ENCODE measurements around the gene RSRC1.

RSRC1 gene

DNA sequence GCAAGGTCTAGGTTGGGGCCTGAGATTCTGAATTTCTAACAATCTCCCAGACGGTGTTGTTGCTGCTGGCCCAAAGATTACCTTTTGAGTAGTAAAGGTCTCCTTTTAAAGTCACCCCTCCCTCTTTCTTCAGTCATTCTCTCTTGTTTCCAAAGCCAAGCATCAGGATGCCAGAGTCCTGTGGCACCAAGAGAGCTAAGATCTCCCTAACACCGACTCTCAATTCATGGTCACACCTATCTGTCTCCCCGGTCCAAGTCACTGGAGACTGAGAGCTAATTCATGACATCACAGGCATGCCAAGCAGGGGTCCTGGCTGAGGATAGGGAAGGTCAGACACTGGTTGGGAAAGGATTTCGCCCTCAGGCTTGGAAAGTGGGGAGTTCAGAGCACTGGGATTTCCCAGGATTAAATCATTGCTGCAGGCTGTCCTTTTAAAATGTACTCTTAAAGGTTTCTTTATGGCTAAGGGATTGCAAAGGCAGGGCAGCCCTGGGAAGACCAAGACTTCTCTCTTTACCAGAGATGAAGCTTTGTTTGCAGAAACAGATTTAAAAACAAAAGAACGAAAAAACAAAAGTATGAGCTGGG, 11.0 kb upstream of the RSRC1 start:
- no peak overlapping the region for H3K9ac ChIP-seq (ENCODE audit: low read depth, low read length)
- ATAC-seq (ENCODE audit: insufficient read depth, low read depth): no peak
- H3K4me1 ChIP-seq (ENCODE audit: insufficient read depth, low read length): peaks cover 9% of the 10 kb centered on the region
- no peak overlapping the region for H3K4me3 ChIP-seq (ENCODE audit: low read depth in 1 of 2, low read length in 2 of 2)
- DNase-seq: no peak
- peaks cover 41% of the 10 kb centered on the region for H3K27me3 ChIP-seq (ENCODE audit: insufficient read depth, low read length, poor library complexity)
- no peaks in the 10 kb centered on the region for H3K9me3 ChIP-seq (ENCODE audit: insufficient read depth, low read length, severe bottlenecking)
- no peaks in the 10 kb centered on the region for H4K20me1 ChIP-seq (ENCODE audit: insufficient read depth, low read length)
- no peak overlapping the region for H3K27ac ChIP-seq (ENCODE audit: low read length)
- no peak overlapping the region for H3K4me2 ChIP-seq (ENCODE audit: insufficient read depth, low read length)
- TF ChIP-seq EZH2 (IDR thresholded peaks at IDR 0.05; ENCODE audit: borderline replicate concordance, low read depth, low read length, severe bottlenecking): no peak
- TF ChIP-seq, protein P1, sequence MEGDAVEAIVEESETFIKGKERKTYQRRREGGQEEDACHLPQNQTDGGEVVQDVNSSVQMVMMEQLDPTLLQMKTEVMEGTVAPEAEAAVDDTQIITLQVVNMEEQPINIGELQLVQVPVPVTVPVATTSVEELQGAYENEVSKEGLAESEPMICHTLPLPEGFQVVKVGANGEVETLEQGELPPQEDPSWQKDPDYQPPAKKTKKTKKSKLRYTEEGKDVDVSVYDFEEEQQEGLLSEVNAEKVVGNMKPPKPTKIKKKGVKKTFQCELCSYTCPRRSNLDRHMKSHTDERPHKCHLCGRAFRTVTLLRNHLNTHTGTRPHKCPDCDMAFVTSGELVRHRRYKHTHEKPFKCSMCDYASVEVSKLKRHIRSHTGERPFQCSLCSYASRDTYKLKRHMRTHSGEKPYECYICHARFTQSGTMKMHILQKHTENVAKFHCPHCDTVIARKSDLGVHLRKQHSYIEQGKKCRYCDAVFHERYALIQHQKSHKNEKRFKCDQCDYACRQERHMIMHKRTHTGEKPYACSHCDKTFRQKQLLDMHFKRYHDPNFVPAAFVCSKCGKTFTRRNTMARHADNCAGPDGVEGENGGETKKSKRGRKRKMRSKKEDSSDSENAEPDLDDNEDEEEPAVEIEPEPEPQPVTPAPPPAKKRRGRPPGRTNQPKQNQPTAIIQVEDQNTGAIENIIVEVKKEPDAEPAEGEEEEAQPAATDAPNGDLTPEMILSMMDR (IDR thresholded peaks at IDR 0.05; ENCODE audit: borderline replicate concordance, extremely low read depth, low read length, poor library complexity, severe bottlenecking): no peak
- H2AFZ ChIP-seq (ENCODE audit: low read depth, low read length): no peak overlapping the region
- H3K36me3 ChIP-seq (ENCODE audit: insufficient read depth, low read length): no peaks in the 10 kb centered on the region
- no peaks in the 10 kb centered on the region for H3K79me2 ChIP-seq (ENCODE audit: insufficient read depth, low read length)

DNA sequence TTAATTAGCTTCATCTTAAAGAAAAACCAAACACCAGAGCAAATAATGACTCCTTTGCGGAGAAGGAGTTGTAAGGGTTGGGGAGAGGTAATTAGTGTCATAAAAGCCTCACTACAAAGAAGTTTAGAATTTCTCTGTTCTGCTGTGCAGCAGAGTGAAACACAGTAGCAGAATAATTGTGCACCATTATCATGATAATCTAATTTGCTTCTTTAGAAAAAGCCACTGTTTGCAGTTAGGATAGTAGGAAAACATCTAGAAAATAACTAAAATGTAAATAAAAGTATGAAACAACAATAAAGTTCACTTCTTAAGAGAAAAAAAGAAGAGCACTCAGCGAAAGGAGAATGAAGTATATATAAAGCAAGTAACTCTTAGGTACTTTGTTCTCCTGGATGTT, 9.2 kb upstream of the RSRC1 start:
- H3K36me3 ChIP-seq (ENCODE audit: insufficient read depth, low read length): no peaks in the 10 kb centered on the region
- peaks cover 9% of the 10 kb centered on the region for H3K4me1 ChIP-seq (ENCODE audit: insufficient read depth, low read length)
- TF ChIP-seq EZH2 (IDR thresholded peaks at IDR 0.05; ENCODE audit: borderline replicate concordance, low read depth, low read length, severe bottlenecking): no peak
- TF ChIP-seq, protein P1 (IDR thresholded peaks at IDR 0.05; ENCODE audit: borderline replicate concordance, extremely low read depth, low read length, poor library complexity, severe bottlenecking): no peak
- no peak overlapping the region for H3K9ac ChIP-seq (ENCODE audit: low read depth, low read length)
- peaks cover 41% of the 10 kb centered on the region for H3K27me3 ChIP-seq (ENCODE audit: insufficient read depth, low read length, poor library complexity)
- H3K4me3 ChIP-seq (ENCODE audit: low read depth in 1 of 2, low read length in 2 of 2): no peak overlapping the region
- H3K4me2 ChIP-seq (ENCODE audit: insufficient read depth, low read length): no peak overlapping the region
- ATAC-seq (ENCODE audit: insufficient read depth, low read depth): no peak
- no peaks in the 10 kb centered on the region for H3K79me2 ChIP-seq (ENCODE audit: insufficient read depth, low read length)
- no peaks in the 10 kb centered on the region for H3K9me3 ChIP-seq (ENCODE audit: insufficient read depth, low read length, severe bottlenecking)
- H2AFZ ChIP-seq (ENCODE audit: low read depth, low read length): no peak overlapping the region
- DNase-seq: no peak
- H4K20me1 ChIP-seq (ENCODE audit: insufficient read depth, low read length): no peaks in the 10 kb centered on the region
- no peak overlapping the region for H3K27ac ChIP-seq (ENCODE audit: low read length)

- H3K9ac ChIP-seq (ENCODE audit: low read depth, low read length): no peak overlapping the region
- H3K36me3 ChIP-seq (ENCODE audit: insufficient read depth, low read length): no peaks in the 10 kb centered on the region
- TF ChIP-seq, protein P1 (IDR thresholded peaks at IDR 0.05; ENCODE audit: borderline replicate concordance, extremely low read depth, low read length, poor library complexity, severe bottlenecking): no peak
- TF ChIP-seq EZH2 (IDR thresholded peaks at IDR 0.05; ENCODE audit: borderline replicate concordance, low read depth, low read length, severe bottlenecking): no peak
- no peak overlapping the region for H2AFZ ChIP-seq (ENCODE audit: low read depth, low read length)
- ATAC-seq (ENCODE audit: insufficient read depth, low read depth) (no peak), DNase-seq (no peak)
- H3K9me3 ChIP-seq (ENCODE audit: insufficient read depth, low read length, severe bottlenecking): no peaks in the 10 kb centered on the region
- H3K79me2 ChIP-seq (ENCODE audit: insufficient read depth, low read length): no peaks in the 10 kb centered on the region
- H3K27me3 ChIP-seq (ENCODE audit: insufficient read depth, low read length, poor library complexity): peaks cover 38% of the 10 kb centered on the region
- H3K4me3 ChIP-seq (ENCODE audit: low read depth in 1 of 2, low read length in 2 of 2): no peak overlapping the region
- H4K20me1 ChIP-seq (ENCODE audit: insufficient read depth, low read length): no peaks in the 10 kb centered on the region
- H3K4me2 ChIP-seq (ENCODE audit: insufficient read depth, low read length): no peak overlapping the region
- no peak overlapping the region for H3K27ac ChIP-seq (ENCODE audit: low read length)
- peaks cover 9% of the 10 kb centered on the region for H3K4me1 ChIP-seq (ENCODE audit: insufficient read depth, low read length)
These were observed 8.3 kb upstream of the RSRC1 start for GRCh38 chr3:158101335-158102241.
